CD14-positive monocyte (primary cell): ENCODE data around the gene MID1IP1. TPM values are rescaled to one million over a fixed set of nuclear protein-coding genes. Genes with fewer than 3 reads are reported as not detected.

Experiments used
- DNase-seq, 3 donors: peaks; one replicate each; pipeline ENCODE4 v3.0.0-alpha.2; 2011 to 2022
- H2AFZ ChIP-seq: 2 replicates; pipeline ENCODE4 v1.6.0; 2012; ENCODE audit warnings: mild to moderate bottlenecking, low read depth, low read length, inconsistent platforms; ENCODE audit not compliant: insufficient read depth, poor library complexity, severe bottlenecking
- H3K27ac ChIP-seq, 2 donors: 1 replicate in 1 of 2; 2 replicates in 1 of 2; pipeline ENCODE4 v1.5.1; 2012 to 2013; ENCODE audit warnings: low read length in 2 of 2, control low read depth in 1 of 2, inconsistent platforms in 1 of 2, low read depth in 1 of 2, mild to moderate bottlenecking in 1 of 2
- H3K27me3 ChIP-seq, 2 donors: one replicate each; pipeline versions ENCODE4 v1.6.0 to v1.6.1; 2011 to 2013; ENCODE audit warnings: low read length in 2 of 2; ENCODE audit not compliant: control insufficient read depth in 2 of 2, insufficient read depth in 2 of 2
- H3K36me3 ChIP-seq, 2 donors: replicated peaks in 1 of 2; 1 replicate in 1 of 2; 2 replicates in 1 of 2; pipeline versions ENCODE4 v1.5.1 to v1.6.1; 2012 to 2013; ENCODE audit warnings: low read length in 2 of 2, control low read depth in 1 of 2, inconsistent platforms in 1 of 2, mild to moderate bottlenecking in 1 of 2; ENCODE audit not compliant: insufficient read depth in 2 of 2, control insufficient read depth in 1 of 2
- H3K4me1 ChIP-seq, 2 donors: 1 replicate in 1 of 2; 2 replicates in 1 of 2; pipeline versions ENCODE4 v1.5.1 to v1.6.1; 2012 to 2013; ENCODE audit warnings: low read length in 2 of 2, control low read depth in 1 of 2, inconsistent platforms in 1 of 2, mild to moderate bottlenecking in 1 of 2, moderate library complexity in 1 of 2; ENCODE audit not compliant: insufficient read depth in 2 of 2, control insufficient read depth in 1 of 2
- H3K4me2 ChIP-seq: replicated peaks from 2 replicates; pipeline ENCODE3; 2012; ENCODE audit warnings: low read length, moderate library complexity, mild to moderate bottlenecking; ENCODE audit not compliant: poor library complexity, severe bottlenecking; ENCODE audit errors: extremely low read depth
- H3K4me3 ChIP-seq, 3 experiments: fragments of 200-600 bp in 1 of 3; sonication (generic) in 1 of 3; replicated peaks in 1 of 3; 1 replicate in 2 of 3; 2 replicates in 1 of 3; pipeline ENCODE4 v1.5.1; 2011 to 2013; ENCODE audit warnings: low read length in 3 of 3, mild to moderate bottlenecking in 3 of 3, control low read depth in 2 of 3, low read depth in 2 of 3, inconsistent platforms in 1 of 3, moderate library complexity in 1 of 3
- H3K79me2 ChIP-seq: 2 replicates; pipeline ENCODE4 v1.6.0; 2012; ENCODE audit warnings: mild to moderate bottlenecking, control low read depth, inconsistent platforms, low read length, moderate library complexity; ENCODE audit not compliant: insufficient read depth
- H3K9ac ChIP-seq: 2 replicates; pipeline ENCODE4 v1.6.0; 2017; ENCODE audit warnings: low read length, mild to moderate bottlenecking; ENCODE audit not compliant: insufficient read depth, poor library complexity, severe bottlenecking
- H3K9me3 ChIP-seq, 2 donors: replicated peaks in 1 of 2; 1 replicate in 1 of 2; 2 replicates in 1 of 2; pipeline versions ENCODE4 v1.5.1 to v1.6.1; 2012 to 2013; ENCODE audit warnings: low read length in 2 of 2, control low read depth in 1 of 2; ENCODE audit not compliant: control insufficient read depth in 1 of 2, insufficient read depth in 1 of 2
- H4K20me1 ChIP-seq: 2 replicates; pipeline ENCODE4 v1.6.0; 2012; ENCODE audit warnings: mild to moderate bottlenecking, low read length, control low read depth, moderate library complexity; ENCODE audit not compliant: insufficient read depth
- H3K27ac Mint-ChIP-seq, 7 donors: one replicate each; pipeline ENCODE4 v1.8.0; 2020; ENCODE audit warnings: mild to moderate bottlenecking in 7 of 7, mixed read lengths in 7 of 7, moderate library complexity in 6 of 7, inconsistent platforms in 2 of 7
- H3K27me3 Mint-ChIP-seq, 3 donors: one replicate each; pipeline ENCODE4 v1.8.0; 2021 to 2022; ENCODE audit warnings: low read depth in 3 of 3, mild to moderate bottlenecking in 3 of 3, mixed read lengths in 3 of 3, moderate library complexity in 3 of 3, inconsistent platforms in 1 of 3
- H3K36me3 Mint-ChIP-seq, 2 donors: one replicate each; pipeline ENCODE4 v1.8.0; 2020; ENCODE audit warnings: mixed read lengths in 2 of 2, inconsistent platforms in 1 of 2, mild to moderate bottlenecking in 1 of 2
- H3K4me1 Mint-ChIP-seq: one replicate; pipeline ENCODE4 v1.8.0; 2020; ENCODE audit warnings: mild to moderate bottlenecking, mixed read lengths
- H3K4me3 Mint-ChIP-seq, 2 donors: one replicate each; pipeline ENCODE4 v1.8.0; 2020; ENCODE audit warnings: mild to moderate bottlenecking in 2 of 2, mixed read lengths in 2 of 2, moderate library complexity in 1 of 2
- H3K9me3 Mint-ChIP-seq, 7 donors: one replicate each; pipeline ENCODE4 v1.8.0; 2020 to 2022; ENCODE audit warnings: mixed read lengths in 7 of 7, mild to moderate bottlenecking in 6 of 7, moderate library complexity in 6 of 7, inconsistent platforms in 2 of 7
- CTCF ChIP-seq: fragments of 200-600 bp; IDR thresholded peaks from one replicate; pipeline ENCODE4 v1.8.0; 2022; ENCODE audit warnings: antibody characterized with exemption, mild to moderate bottlenecking
- WGBS: methylation state at CpG from one replicate; pipeline ENCODE4 v1.1.5; 2013; ENCODE audit warnings: missing lambda C conversion rate; ENCODE audit not compliant: insufficient coverage; 5-methylcytosine and 5-hydroxymethylcytosine counted together
- intact Hi-C, 2 donors: fragments of 100-400 bp; cut with micrococcal nuclease; formaldehyde crosslinking; loops; one replicate each; pipeline versions ENCODE4 v1.15.0 to v1.15.1; 2023
- polyA plus RNA-seq, 3 donors: library from polyadenylated mRNA; depleted of rRNA in 1 of 3; unstranded in 2 of 3; stranded (reverse) in 1 of 3; fragments of 300-500 nt in 2 of 3; fragments of >200 nt in 1 of 3; fragmentation: Illumina TruSeq in 2 of 3; gene quantifications; 1 replicate in 2 of 3; 2 replicates in 1 of 3; pipeline ENCODE4 v1.2.3, GENCODE V29; 2012 to 2021

The MID1IP1 gene
- polyA plus RNA-seq, 3 donors, result 48.4 to 138 (median 55.5) TPM

- Mint-ChIP-seq H3K4me3 (no peak overlapping the region), H3K4me1 (peaks cover 6% of the 10 kb centered on the region), H3K36me3 (no peaks in the 10 kb centered on the region), H3K27ac (no peak overlapping the region), H3K9me3 (peaks cover 0 to 3% (median 0%) of the 10 kb centered on the region in 7 donors), H3K27me3 (no peaks in the 10 kb centered on the region)
- 83% methylated on average over 1 of the region's 3 CpGs for WGBS
- no peak overlapping the region for H3K9ac ChIP-seq
- H3K4me3 ChIP-seq, result no peak overlapping the region
- TF ChIP-seq CTCF, result no peak
- no peaks in the 10 kb centered on the region for H3K36me3 ChIP-seq
- H3K4me1 ChIP-seq, result peaks cover 5% of the 10 kb centered on the region in 2 donors
- H3K27ac ChIP-seq, result no peak overlapping the region
- intact Hi-C loops, result no loop called here
- H3K27me3 ChIP-seq, result no peaks in the 10 kb centered on the region
- no peak overlapping the region for H2AFZ ChIP-seq
- H3K9me3 ChIP-seq, result no peaks in the 10 kb centered on the region
- no peaks in the 10 kb centered on the region for H3K79me2 ChIP-seq
- H3K4me2 ChIP-seq, result no peak overlapping the region
- no peak for DNase-seq
- no peaks in the 10 kb centered on the region for H4K20me1 ChIP-seq
Measured at GRCh38 chrX:38854305-38854704, 53.0 kb downstream of the MID1IP1 start.

Other genes starting within 250 kb of the MID1IP1 start
- gene TSPAN7, start 239.9 kb upstream of the MID1IP1 start, polyA plus RNA-seq, result not detected